ENCODE results near the gene DPEP3. TPM values are rescaled to one million over a fixed set of nuclear protein-coding genes. Genes with fewer than 3 reads are reported as not detected.
A peak's percentile ranks its signal among the peaks of the same experiment; 100 is the strongest.

DPEP3 gene
- total and polyA plus RNA-seq, 4 donors: 0.16 to 0.51 (median 0.40) TPM; not detected in 1

DNA sequence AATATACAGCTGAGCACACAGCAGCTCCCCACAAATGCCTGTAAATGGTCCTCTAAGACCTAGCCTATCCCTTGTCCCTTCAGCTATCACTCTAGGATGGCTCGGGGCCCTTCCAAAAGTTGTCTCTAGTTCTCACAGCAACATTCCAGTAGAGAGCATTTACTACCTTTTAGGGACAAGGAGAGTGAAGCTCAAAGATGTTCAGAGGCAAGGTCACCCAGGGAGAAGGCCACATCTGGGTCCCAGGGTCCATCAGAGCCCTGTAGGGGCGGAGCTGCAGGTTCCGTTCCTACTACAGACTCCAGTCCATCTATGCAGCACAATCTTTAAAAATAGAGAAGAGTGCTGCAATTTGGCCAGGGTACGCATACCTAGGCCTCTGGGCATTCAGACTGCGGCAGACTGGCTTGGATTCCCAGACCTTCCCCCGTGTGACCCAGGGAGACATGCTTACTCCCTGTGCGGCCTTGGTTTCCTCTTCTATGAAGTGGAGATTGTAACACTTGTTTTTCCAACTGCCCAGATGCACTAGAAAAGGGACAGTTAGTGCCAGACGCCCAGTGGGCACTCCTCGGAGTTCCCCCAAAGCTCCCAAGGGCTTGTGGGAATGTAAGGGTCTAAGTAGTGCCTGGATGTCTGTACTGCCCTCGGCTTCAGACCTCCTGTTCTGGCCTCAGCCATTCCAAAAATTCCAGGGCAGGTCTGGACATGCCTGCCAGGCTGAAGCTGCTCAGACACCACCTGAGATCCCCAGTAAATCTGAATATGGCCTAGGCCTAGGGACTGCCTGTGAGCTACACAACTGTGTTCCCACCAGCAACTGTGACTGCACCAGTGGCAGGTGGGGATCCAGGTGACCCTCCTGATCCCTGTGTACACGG, 14.4 kb downstream of the DPEP3 start:
- 65 to 85% methylated on average over 11 of the region's 11 CpGs for WGBS, 2 donors
- Histone ChIP-seq H3K27ac (ENCODE audit: low read depth in 1 of 2, low read length in 1 of 2) (peak overlapping the region; percentile 49 to 94), H3K27me3 (ENCODE audit: control insufficient read depth in 3 of 3, insufficient read depth in 3 of 3, low read length in 2 of 3) (no peaks in the 10 kb centered on the region), H3K4me3 (no peak overlapping the region), H3K9me3 (ENCODE audit: control insufficient read depth in 4 of 4, insufficient read depth in 3 of 4, low read length in 3 of 4) (no peaks in the 10 kb centered on the region), H3K36me3 (ENCODE audit: control insufficient read depth in 4 of 4, insufficient read depth in 4 of 4, low read length in 4 of 4) (peaks cover 0 to 30% (median 14%) of the 10 kb centered on the region in 4 donors), H3K4me1 (ENCODE audit: control insufficient read depth in 5 of 5, insufficient read depth in 5 of 5, low read length in 5 of 5) (peaks cover 12 to 38% (median 19%) of the 10 kb centered on the region in 5 donors), H3K9ac (ENCODE audit: insufficient read depth in 1 of 2, low read length in 2 of 2) (peak overlapping the region in 1 of 2 donors; percentile 95)
- TF ChIP-seq, protein P1, sequence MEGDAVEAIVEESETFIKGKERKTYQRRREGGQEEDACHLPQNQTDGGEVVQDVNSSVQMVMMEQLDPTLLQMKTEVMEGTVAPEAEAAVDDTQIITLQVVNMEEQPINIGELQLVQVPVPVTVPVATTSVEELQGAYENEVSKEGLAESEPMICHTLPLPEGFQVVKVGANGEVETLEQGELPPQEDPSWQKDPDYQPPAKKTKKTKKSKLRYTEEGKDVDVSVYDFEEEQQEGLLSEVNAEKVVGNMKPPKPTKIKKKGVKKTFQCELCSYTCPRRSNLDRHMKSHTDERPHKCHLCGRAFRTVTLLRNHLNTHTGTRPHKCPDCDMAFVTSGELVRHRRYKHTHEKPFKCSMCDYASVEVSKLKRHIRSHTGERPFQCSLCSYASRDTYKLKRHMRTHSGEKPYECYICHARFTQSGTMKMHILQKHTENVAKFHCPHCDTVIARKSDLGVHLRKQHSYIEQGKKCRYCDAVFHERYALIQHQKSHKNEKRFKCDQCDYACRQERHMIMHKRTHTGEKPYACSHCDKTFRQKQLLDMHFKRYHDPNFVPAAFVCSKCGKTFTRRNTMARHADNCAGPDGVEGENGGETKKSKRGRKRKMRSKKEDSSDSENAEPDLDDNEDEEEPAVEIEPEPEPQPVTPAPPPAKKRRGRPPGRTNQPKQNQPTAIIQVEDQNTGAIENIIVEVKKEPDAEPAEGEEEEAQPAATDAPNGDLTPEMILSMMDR (IDR thresholded peaks at IDR 0.05; ENCODE audit: control extremely low read depth, extremely low read depth): no peak
- DNase-seq (no peak), ATAC-seq (ENCODE audit: insufficient read depth, low FRiP score) (no peak)

DNA sequence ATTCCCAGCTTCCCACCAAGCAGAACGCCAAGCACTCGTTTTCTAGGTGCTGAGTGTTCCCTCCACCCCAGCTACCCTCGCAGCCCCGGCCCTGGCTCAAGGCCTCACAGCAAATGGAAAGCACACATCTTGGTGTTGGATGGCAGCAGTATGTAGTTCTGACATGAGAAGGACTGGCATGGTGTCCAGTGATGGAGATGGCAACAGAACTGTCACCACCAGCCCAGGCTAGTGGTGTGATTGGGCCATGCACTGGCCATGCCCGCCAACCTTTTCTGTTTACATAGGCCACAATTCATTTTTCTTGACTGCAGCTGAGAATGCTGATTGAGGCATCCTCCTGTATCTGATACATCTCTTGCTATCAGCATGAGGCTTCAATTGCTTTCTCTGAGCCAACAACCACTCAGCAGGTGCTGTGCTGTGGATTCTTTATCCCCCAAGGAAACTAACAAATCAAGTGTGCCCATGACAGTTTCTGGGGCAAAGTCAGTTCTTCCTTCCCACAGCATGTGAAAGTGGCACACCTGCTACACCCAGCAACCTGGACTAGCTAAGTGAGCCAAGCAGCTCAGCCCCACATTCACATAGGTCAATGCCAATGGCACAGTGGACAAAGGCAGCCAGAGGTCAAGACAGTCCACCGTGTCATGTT, 15.7 kb downstream of the DPEP3 start:
- ATAC-seq (ENCODE audit: insufficient read depth, low FRiP score) (no peak), DNase-seq (no peak)
- H3K9me3 ChIP-seq (ENCODE audit: control insufficient read depth in 4 of 4, insufficient read depth in 3 of 4, low read length in 3 of 4): no peaks in the 10 kb centered on the region
- peaks cover 12 to 46% (median 19%) of the 10 kb centered on the region in 5 donors for H3K4me1 ChIP-seq (ENCODE audit: control insufficient read depth in 5 of 5, insufficient read depth in 5 of 5, low read length in 5 of 5)
- H3K36me3 ChIP-seq (ENCODE audit: control insufficient read depth in 4 of 4, insufficient read depth in 4 of 4, low read length in 4 of 4): peaks cover 0 to 39% (median 19%) of the 10 kb centered on the region in 4 donors
- no peaks in the 10 kb centered on the region for H3K27me3 ChIP-seq (ENCODE audit: control insufficient read depth in 3 of 3, insufficient read depth in 3 of 3, low read length in 2 of 3)
- no peak overlapping the region for H3K4me3 ChIP-seq
- H3K27ac ChIP-seq (ENCODE audit: low read depth in 1 of 2, low read length in 1 of 2): peak overlapping the region; percentile 5 to 54
- WGBS, 2 donors: 91 to 94% methylated on average over 6 of the region's 6 CpGs
- no peak overlapping the region for H3K9ac ChIP-seq (ENCODE audit: insufficient read depth in 1 of 2, low read length in 2 of 2)
- TF ChIP-seq, protein P1 (IDR thresholded peaks at IDR 0.05; ENCODE audit: control extremely low read depth, extremely low read depth): no peak

DNA sequence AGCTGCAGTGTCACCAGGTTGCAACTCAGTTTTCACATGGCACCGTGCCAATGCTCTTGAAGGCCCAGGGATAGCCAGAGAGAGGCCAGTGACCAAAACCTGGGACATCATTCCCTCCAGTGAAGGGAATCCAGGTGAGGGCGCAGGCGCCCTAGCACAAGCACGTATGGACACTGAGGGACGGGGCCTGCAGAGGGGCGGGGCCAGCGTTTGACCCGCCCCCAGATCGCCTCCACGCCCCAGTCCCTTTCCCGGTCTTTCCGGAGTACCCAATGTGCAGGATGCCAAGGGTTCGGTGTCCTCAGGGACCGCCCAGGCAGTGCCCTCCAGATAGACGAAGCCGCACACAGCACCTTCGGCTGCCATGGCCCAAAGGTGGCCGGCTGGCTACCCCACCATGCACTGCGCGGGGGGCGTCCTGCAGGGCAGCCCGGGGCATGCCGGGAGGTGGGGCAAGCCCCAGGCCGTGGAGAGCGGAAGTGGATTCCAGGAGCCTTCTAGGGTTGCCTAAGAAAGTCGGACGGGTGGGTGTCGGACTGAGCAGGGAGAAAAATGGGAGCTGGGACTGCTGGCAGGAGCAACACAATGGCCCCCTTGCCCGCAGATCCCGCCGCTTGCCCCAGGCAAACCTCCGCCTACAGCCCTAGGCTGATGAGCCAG, 16.5 kb downstream of the DPEP3 start:
- TF ChIP-seq, protein P1 (IDR thresholded peaks at IDR 0.05; ENCODE audit: control extremely low read depth, extremely low read depth): no peak
- peaks cover 0 to 39% (median 22%) of the 10 kb centered on the region in 4 donors for H3K36me3 ChIP-seq (ENCODE audit: control insufficient read depth in 4 of 4, insufficient read depth in 4 of 4, low read length in 4 of 4)
- H3K27ac ChIP-seq (ENCODE audit: low read depth in 1 of 2, low read length in 1 of 2): peak overlapping the region; percentile 48 to 54
- H3K4me3 ChIP-seq: no peak overlapping the region
- H3K27me3 ChIP-seq (ENCODE audit: control insufficient read depth in 3 of 3, insufficient read depth in 3 of 3, low read length in 2 of 3): no peaks in the 10 kb centered on the region
- ATAC-seq (ENCODE audit: insufficient read depth, low FRiP score) (no peak), DNase-seq (peak; percentile 39 to 46 (median 45))
- H3K9ac ChIP-seq (ENCODE audit: insufficient read depth in 1 of 2, low read length in 2 of 2): no peak overlapping the region
- H3K4me1 ChIP-seq (ENCODE audit: control insufficient read depth in 5 of 5, insufficient read depth in 5 of 5, low read length in 5 of 5): peaks cover 12 to 52% (median 25%) of the 10 kb centered on the region in 5 donors
- 58 to 75% methylated on average over 32 of the region's 32 CpGs for WGBS, 2 donors
- no peaks in the 10 kb centered on the region for H3K9me3 ChIP-seq (ENCODE audit: control insufficient read depth in 4 of 4, insufficient read depth in 3 of 4, low read length in 3 of 4)

Data from lung (tissue), 12 donors.